ENCODE measurements around the gene ZNF878.
A peak's percentile ranks its signal among the peaks of the same experiment; 100 is the strongest.

The ZNF878 gene

GRCh38 chr19:12064590-12065538, 12.1 kb upstream of the ZNF878 start, which contains the start of gene ZNF844:
ZNF844 (plus strand) TSS chr19:12064731; CDS start chr19:12064874, 143 bp downstream.
- Histone ChIP-seq H3K79me1 (replicated peaks; ENCODE audit: low read length, poor library complexity, severe bottlenecking) (peaks cover 13% of the 10 kb centered on the region), H3K27ac (ENCODE audit: low read length, poor library complexity, severe bottlenecking) (peak within 1 kb of the TSS; percentile 27), H2BK15ac (ENCODE audit: low read depth, poor library complexity, severe bottlenecking) (peak within 1 kb of the TSS; percentile 9), H3K14ac (ENCODE audit: low read length in 2 of 2) (no peak within 1 kb of the TSS), H3K36me3 (ENCODE audit: control insufficient read depth in 1 of 2, insufficient read depth in 2 of 2, low read depth in 1 of 2, low read length in 2 of 2) (no peaks in the 10 kb centered on the region), H3K9ac (ENCODE audit: low read length) (peak within 1 kb of the TSS; percentile 99), H2AK5ac (ENCODE audit: low read length, severe bottlenecking) (no peak within 1 kb of the TSS), H3K4me2 (ENCODE audit: low read length, poor library complexity, severe bottlenecking) (peak within 1 kb of the TSS; percentile 74), H3K4me1 (ENCODE audit: control insufficient read depth, insufficient read depth, low read depth, low read length) (no peaks in the 10 kb centered on the region), H3K9me3 (ENCODE audit: control insufficient read depth, low read length) (peaks cover 11% of the 10 kb centered on the region), H3K18ac (ENCODE audit: low read depth in 1 of 2, low read length in 2 of 2) (no peak within 1 kb of the TSS), H3K23ac (ENCODE audit: low read length in 2 of 2) (no peak within 1 kb of the TSS), H2BK12ac (ENCODE audit: low read length in 2 of 2) (no peak within 1 kb of the TSS), H4K8ac (ENCODE audit: low read length) (no peak within 1 kb of the TSS), H2BK5ac (ENCODE audit: low read depth, low read length, poor library complexity, severe bottlenecking) (no peak within 1 kb of the TSS), H2AFZ (ENCODE audit: low read depth, low read length) (no peak within 1 kb of the TSS), H3K27me3 (ENCODE audit: control insufficient read depth in 1 of 2, insufficient read depth in 1 of 2, low read length in 2 of 2) (no peaks in the 10 kb centered on the region), H3K4ac (ENCODE audit: low read depth in 1 of 2, low read length in 2 of 2) (peak within 1 kb of the TSS in 1 of 2 experiments; percentile 27), H4K91ac (ENCODE audit: low read length) (no peak within 1 kb of the TSS), H2BK120ac (ENCODE audit: low read depth, low read length) (no peak within 1 kb of the TSS), H3K4me3 (ENCODE audit: insufficient read depth in 1 of 2, low read depth in 1 of 2, low read length in 2 of 2) (peak within 1 kb of the TSS; percentile 66 to 91)
- DNase-seq, result peak; percentile 85
- 13% methylated on average over 62 of the region's 66 CpGs for WGBS

- no peak overlapping the region for H4K91ac ChIP-seq (ENCODE audit: low read length)
- DNase-seq, result no peak
- H3K4ac ChIP-seq (ENCODE audit: low read depth in 1 of 2, low read length in 2 of 2), result no peak overlapping the region
- no peak overlapping the region for H3K27ac ChIP-seq (ENCODE audit: low read length, poor library complexity, severe bottlenecking)
- no peak overlapping the region for H2BK12ac ChIP-seq (ENCODE audit: low read length in 2 of 2)
- H3K23ac ChIP-seq (ENCODE audit: low read length in 2 of 2), result no peak overlapping the region
- H3K9me3 ChIP-seq (ENCODE audit: control insufficient read depth, low read length), result no peaks in the 10 kb centered on the region
- H3K14ac ChIP-seq (ENCODE audit: low read length in 2 of 2), result no peak overlapping the region
- H3K27me3 ChIP-seq (ENCODE audit: control insufficient read depth in 1 of 2, insufficient read depth in 1 of 2, low read length in 2 of 2), result peaks cover 0 to 3% of the 10 kb centered on the region in 2 experiments
- no peaks in the 10 kb centered on the region for H3K79me1 ChIP-seq (replicated peaks; ENCODE audit: low read length, poor library complexity, severe bottlenecking)
- H3K4me2 ChIP-seq (ENCODE audit: low read length, poor library complexity, severe bottlenecking), result no peak overlapping the region
- H2BK120ac ChIP-seq (ENCODE audit: low read depth, low read length), result no peak overlapping the region
- no peak overlapping the region for H3K4me3 ChIP-seq (ENCODE audit: insufficient read depth in 1 of 2, low read depth in 1 of 2, low read length in 2 of 2)
- 77% methylated on average over 5 of the region's 5 CpGs for WGBS
- H3K4me1 ChIP-seq (ENCODE audit: control insufficient read depth, insufficient read depth, low read depth, low read length), result peaks cover 4% of the 10 kb centered on the region
- no peak overlapping the region for H3K9ac ChIP-seq (ENCODE audit: low read length)
- no peak overlapping the region for H2BK5ac ChIP-seq (ENCODE audit: low read depth, low read length, poor library complexity, severe bottlenecking)
- H3K36me3 ChIP-seq (ENCODE audit: control insufficient read depth in 1 of 2, insufficient read depth in 2 of 2, low read depth in 1 of 2, low read length in 2 of 2), result no peaks in the 10 kb centered on the region
- no peak overlapping the region for H2BK15ac ChIP-seq (ENCODE audit: low read depth, poor library complexity, severe bottlenecking)
- H4K8ac ChIP-seq (ENCODE audit: low read length), result no peak overlapping the region
- no peak overlapping the region for H2AK5ac ChIP-seq (ENCODE audit: low read length, severe bottlenecking)
- no peak overlapping the region for H3K18ac ChIP-seq (ENCODE audit: low read depth in 1 of 2, low read length in 2 of 2)
- H2AFZ ChIP-seq (ENCODE audit: low read depth, low read length), result no peak overlapping the region
These were observed 3.0 kb upstream of the ZNF878 start for GRCh38 chr19:12055784-12056183.

GRCh38 chr19:12052091-12052496, 667 bp downstream of the ZNF878 start:
- Histone ChIP-seq H3K9me3 (ENCODE audit: control insufficient read depth, low read length) (peaks cover 3% of the 10 kb centered on the region), H3K4ac (ENCODE audit: low read depth in 1 of 2, low read length in 2 of 2) (no peak overlapping the region), H3K14ac (ENCODE audit: low read length in 2 of 2) (no peak overlapping the region), H3K36me3 (ENCODE audit: control insufficient read depth in 1 of 2, insufficient read depth in 2 of 2, low read depth in 1 of 2, low read length in 2 of 2) (no peaks in the 10 kb centered on the region), H3K18ac (ENCODE audit: low read depth in 1 of 2, low read length in 2 of 2) (no peak overlapping the region), H2BK5ac (ENCODE audit: low read depth, low read length, poor library complexity, severe bottlenecking) (no peak overlapping the region), H2BK120ac (ENCODE audit: low read depth, low read length) (no peak overlapping the region), H3K4me2 (ENCODE audit: low read length, poor library complexity, severe bottlenecking) (peak overlapping the region; percentile 93), H2AFZ (ENCODE audit: low read depth, low read length) (no peak overlapping the region), H3K4me3 (ENCODE audit: insufficient read depth in 1 of 2, low read depth in 1 of 2, low read length in 2 of 2) (peak overlapping the region; percentile 48 to 82), H3K27ac (ENCODE audit: low read length, poor library complexity, severe bottlenecking) (no peak overlapping the region), H3K79me1 (replicated peaks; ENCODE audit: low read length, poor library complexity, severe bottlenecking) (no peaks in the 10 kb centered on the region), H2BK12ac (ENCODE audit: low read length in 2 of 2) (no peak overlapping the region), H2BK15ac (ENCODE audit: low read depth, poor library complexity, severe bottlenecking) (no peak overlapping the region), H3K4me1 (ENCODE audit: control insufficient read depth, insufficient read depth, low read depth, low read length) (peaks cover 2% of the 10 kb centered on the region), H3K27me3 (ENCODE audit: control insufficient read depth in 1 of 2, insufficient read depth in 1 of 2, low read length in 2 of 2) (peaks cover 0 to 3% of the 10 kb centered on the region in 2 experiments), H3K23ac (ENCODE audit: low read length in 2 of 2) (no peak overlapping the region), H4K8ac (ENCODE audit: low read length) (no peak overlapping the region), H3K9ac (ENCODE audit: low read length) (peak overlapping the region; percentile 72), H2AK5ac (ENCODE audit: low read length, severe bottlenecking) (no peak overlapping the region), H4K91ac (ENCODE audit: low read length) (no peak overlapping the region)
- peak; percentile 34 for DNase-seq
- 5% methylated on average over 14 of the region's 14 CpGs for WGBS

DNA sequence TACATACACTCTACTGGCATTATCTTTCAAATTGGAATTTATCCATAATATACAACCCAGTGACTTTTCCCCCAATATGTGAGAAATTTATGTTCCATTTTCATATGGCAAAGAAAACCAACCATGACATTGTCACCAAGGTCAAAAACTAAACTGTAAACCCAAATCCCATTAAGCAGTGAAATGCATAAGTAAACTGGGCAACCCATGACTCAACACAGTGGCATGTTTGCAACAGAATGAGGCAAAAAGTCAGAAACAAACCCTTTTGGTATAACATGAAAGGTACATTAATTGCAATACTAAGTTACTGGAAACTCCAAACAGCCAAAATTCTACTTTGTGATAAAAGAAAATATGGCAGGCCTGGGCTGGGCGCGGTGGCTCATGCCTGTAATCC, 4.9 kb downstream of the ZNF878 start:
- H3K27me3 ChIP-seq (ENCODE audit: control insufficient read depth in 1 of 2, insufficient read depth in 1 of 2, low read length in 2 of 2), result no peaks in the 10 kb centered on the region
- H2BK5ac ChIP-seq (ENCODE audit: low read depth, low read length, poor library complexity, severe bottlenecking), result no peak overlapping the region
- H2AK5ac ChIP-seq (ENCODE audit: low read length, severe bottlenecking), result no peak overlapping the region
- DNase-seq, result no peak
- H3K27ac ChIP-seq (ENCODE audit: low read length, poor library complexity, severe bottlenecking), result no peak overlapping the region
- H4K8ac ChIP-seq (ENCODE audit: low read length), result no peak overlapping the region
- no peak overlapping the region for H2AFZ ChIP-seq (ENCODE audit: low read depth, low read length)
- H2BK12ac ChIP-seq (ENCODE audit: low read length in 2 of 2), result no peak overlapping the region
- H3K9me3 ChIP-seq (ENCODE audit: control insufficient read depth, low read length), result peaks cover 38% of the 10 kb centered on the region
- no peak overlapping the region for H3K18ac ChIP-seq (ENCODE audit: low read depth in 1 of 2, low read length in 2 of 2)
- no peak overlapping the region for H3K4me3 ChIP-seq (ENCODE audit: insufficient read depth in 1 of 2, low read depth in 1 of 2, low read length in 2 of 2)
- H2BK120ac ChIP-seq (ENCODE audit: low read depth, low read length), result no peak overlapping the region
- no peak overlapping the region for H3K9ac ChIP-seq (ENCODE audit: low read length)
- no peak overlapping the region for H3K14ac ChIP-seq (ENCODE audit: low read length in 2 of 2)
- no peaks in the 10 kb centered on the region for H3K79me1 ChIP-seq (replicated peaks; ENCODE audit: low read length, poor library complexity, severe bottlenecking)
- WGBS, result 94% methylated on average over 2 of the region's 2 CpGs
- H3K4me1 ChIP-seq (ENCODE audit: control insufficient read depth, insufficient read depth, low read depth, low read length), result no peaks in the 10 kb centered on the region
- no peak overlapping the region for H2BK15ac ChIP-seq (ENCODE audit: low read depth, poor library complexity, severe bottlenecking)
- H3K4me2 ChIP-seq (ENCODE audit: low read length, poor library complexity, severe bottlenecking), result no peak overlapping the region
- no peak overlapping the region for H3K23ac ChIP-seq (ENCODE audit: low read length in 2 of 2)
- no peak overlapping the region for H3K4ac ChIP-seq (ENCODE audit: low read depth in 1 of 2, low read length in 2 of 2)
- H3K36me3 ChIP-seq (ENCODE audit: control insufficient read depth in 1 of 2, insufficient read depth in 2 of 2, low read depth in 1 of 2, low read length in 2 of 2), result no peaks in the 10 kb centered on the region
- no peak overlapping the region for H4K91ac ChIP-seq (ENCODE audit: low read length)
